HL-60 (cell line): ENCODE data around the gene CAGE1.

ENCODE experiments used
- CTCF ChIP-seq: IDR thresholded peaks from one replicate; pipeline ENCODE4 v1.5.1; 2011; ENCODE audit warnings: low read length, control low read depth, inconsistent platforms; ENCODE audit not compliant: insufficient read depth
- GABPA ChIP-seq: IDR thresholded peaks from 2 replicates; pipeline ENCODE4 v1.6.1; 2012; ENCODE audit warnings: low read depth
- POLR2AphosphoS5 ChIP-seq: IDR thresholded peaks from 2 replicates; pipeline ENCODE4 v1.6.1; 2012; ENCODE audit warnings: low read depth
- REST ChIP-seq: IDR thresholded peaks from 2 replicates; pipeline ENCODE4 v1.6.1; 2012; ENCODE audit warnings: low read depth; ENCODE audit not compliant: insufficient replicate concordance

GRCh38 chr6:7290079-7290478 lies 99.5 kb downstream of the CAGE1 start:
- TF ChIP-seq CTCF (no peak), POLR2AphosphoS5 (no peak), GABPA (no peak), REST (no peak)
